ENCODE data around the gene TARS2. TPM values are rescaled to one million over a fixed set of nuclear protein-coding genes. Genes with fewer than 3 reads are reported as not detected.

Gene TARS2
- total and polyA plus RNA-seq, 2 experiments from 2014 or later: 10.1 to 19.2 TPM

DNA sequence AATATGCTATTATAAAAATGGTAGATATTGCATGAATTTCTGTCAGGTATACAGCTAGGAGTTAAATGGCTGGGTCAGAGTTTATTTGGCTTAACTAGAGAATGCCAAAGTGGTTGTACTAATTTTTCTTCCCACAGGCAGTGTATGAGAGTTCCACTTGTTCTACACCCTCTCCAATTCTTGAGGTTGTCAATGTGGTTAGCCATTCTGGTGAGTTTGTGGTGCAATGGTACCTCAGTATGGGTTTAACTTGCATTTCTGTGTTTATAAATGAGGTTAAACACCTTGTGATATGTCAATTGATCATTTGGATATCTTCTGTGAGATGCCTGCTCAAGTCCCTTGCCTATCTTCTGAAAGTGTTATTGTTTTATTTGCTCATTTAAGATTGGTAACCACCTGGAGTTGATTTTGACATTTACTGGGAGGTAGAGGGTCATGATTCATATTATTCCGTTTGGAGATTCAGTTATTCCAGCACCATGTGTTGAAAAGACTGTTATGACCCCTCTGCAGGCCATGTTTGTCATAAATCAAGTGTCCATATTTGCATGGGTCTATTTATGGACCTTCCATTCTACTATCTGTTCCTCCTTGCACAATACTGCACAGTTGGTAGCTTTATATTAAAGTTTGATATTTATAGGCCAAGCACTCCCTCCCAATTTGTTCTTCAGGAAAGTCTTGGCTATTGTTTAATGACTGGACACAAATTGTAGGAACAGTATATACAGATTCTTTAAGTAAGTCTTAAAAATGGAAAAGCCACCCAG is 34.2 kb downstream of the TARS2 start:
- no peaks in the 10 kb centered on the region for H3K27me3 ChIP-seq
- TF ChIP-seq EZH2 (IDR thresholded peaks at IDR 0.05; ENCODE audit: borderline replicate concordance): no peak
- TF ChIP-seq, protein P1, sequence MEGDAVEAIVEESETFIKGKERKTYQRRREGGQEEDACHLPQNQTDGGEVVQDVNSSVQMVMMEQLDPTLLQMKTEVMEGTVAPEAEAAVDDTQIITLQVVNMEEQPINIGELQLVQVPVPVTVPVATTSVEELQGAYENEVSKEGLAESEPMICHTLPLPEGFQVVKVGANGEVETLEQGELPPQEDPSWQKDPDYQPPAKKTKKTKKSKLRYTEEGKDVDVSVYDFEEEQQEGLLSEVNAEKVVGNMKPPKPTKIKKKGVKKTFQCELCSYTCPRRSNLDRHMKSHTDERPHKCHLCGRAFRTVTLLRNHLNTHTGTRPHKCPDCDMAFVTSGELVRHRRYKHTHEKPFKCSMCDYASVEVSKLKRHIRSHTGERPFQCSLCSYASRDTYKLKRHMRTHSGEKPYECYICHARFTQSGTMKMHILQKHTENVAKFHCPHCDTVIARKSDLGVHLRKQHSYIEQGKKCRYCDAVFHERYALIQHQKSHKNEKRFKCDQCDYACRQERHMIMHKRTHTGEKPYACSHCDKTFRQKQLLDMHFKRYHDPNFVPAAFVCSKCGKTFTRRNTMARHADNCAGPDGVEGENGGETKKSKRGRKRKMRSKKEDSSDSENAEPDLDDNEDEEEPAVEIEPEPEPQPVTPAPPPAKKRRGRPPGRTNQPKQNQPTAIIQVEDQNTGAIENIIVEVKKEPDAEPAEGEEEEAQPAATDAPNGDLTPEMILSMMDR (IDR thresholded peaks at IDR 0.05; ENCODE audit: poor library complexity): no peak
- TF ChIP-seq EZH2phosphoT487 (IDR thresholded peaks at IDR 0.05; ENCODE audit: low read depth, severe bottlenecking, unreplicated experiment): no peak
- no peak overlapping the region for H3K27ac ChIP-seq
- H2AFZ ChIP-seq: no peak overlapping the region
- H3K4me2 ChIP-seq: no peak overlapping the region
- H3K4me1 ChIP-seq (ENCODE audit: insufficient read depth): peaks cover 5% of the 10 kb centered on the region
- H3K79me2 ChIP-seq: no peaks in the 10 kb centered on the region
- no peaks in the 10 kb centered on the region for H4K20me1 ChIP-seq (ENCODE audit: insufficient read depth, poor library complexity, severe bottlenecking)
- no peaks in the 10 kb centered on the region for H3K9me3 ChIP-seq (ENCODE audit: low read depth)
- 53% methylated on average over 1 of the region's 1 CpG for WGBS (ENCODE audit: low lambda C conversion rate, missing lambda C conversion rate)
- H3K4me3 ChIP-seq: no peak overlapping the region
- H3K9me2 ChIP-seq (replicated peaks; ENCODE audit: insufficient read depth): no peaks in the 10 kb centered on the region
- no peak for DNase-seq (ENCODE audit: low spot score)
- no peaks in the 10 kb centered on the region for H3K36me3 ChIP-seq (replicated peaks; ENCODE audit: insufficient read depth, low read depth)

DNA sequence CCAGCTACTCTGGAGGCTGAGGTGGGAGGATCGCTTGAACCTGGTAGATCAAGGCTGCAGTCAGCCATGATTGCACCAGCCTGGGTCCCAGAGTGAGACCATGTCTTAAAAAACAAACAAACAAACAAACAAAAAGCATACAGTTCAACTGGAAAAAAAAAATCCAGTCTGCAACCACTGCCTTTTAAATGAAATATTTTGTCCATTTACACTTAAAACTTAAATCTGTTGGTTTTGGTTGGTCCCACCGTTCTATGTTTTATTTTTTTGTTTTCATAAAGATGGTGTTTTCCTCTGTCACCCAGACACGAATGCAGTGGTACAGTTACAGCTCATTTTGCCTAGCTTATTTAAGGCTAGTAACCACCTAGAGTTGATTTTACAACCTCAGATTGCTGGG is 38.1 kb downstream of the TARS2 start:
- no peaks in the 10 kb centered on the region for H3K79me2 ChIP-seq
- no peaks in the 10 kb centered on the region for H3K27me3 ChIP-seq
- H3K9me3 ChIP-seq (ENCODE audit: low read depth): no peaks in the 10 kb centered on the region
- H3K9me2 ChIP-seq (replicated peaks; ENCODE audit: insufficient read depth): no peaks in the 10 kb centered on the region
- TF ChIP-seq, protein P1 (IDR thresholded peaks at IDR 0.05; ENCODE audit: poor library complexity): no peak
- TF ChIP-seq EZH2 (IDR thresholded peaks at IDR 0.05; ENCODE audit: borderline replicate concordance) (no peak), EZH2phosphoT487 (IDR thresholded peaks at IDR 0.05; ENCODE audit: low read depth, severe bottlenecking, unreplicated experiment) (no peak)
- no peaks in the 10 kb centered on the region for H3K36me3 ChIP-seq (replicated peaks; ENCODE audit: insufficient read depth, low read depth)
- DNase-seq (ENCODE audit: low spot score): no peak
- H3K4me2 ChIP-seq: no peak overlapping the region
- 86% methylated on average over 3 of the region's 3 CpGs for WGBS (ENCODE audit: low lambda C conversion rate, missing lambda C conversion rate)
- H4K20me1 ChIP-seq (ENCODE audit: insufficient read depth, poor library complexity, severe bottlenecking): no peaks in the 10 kb centered on the region
- H2AFZ ChIP-seq: no peak overlapping the region
- no peak overlapping the region for H3K27ac ChIP-seq
- no peak overlapping the region for H3K4me3 ChIP-seq
- H3K4me1 ChIP-seq (ENCODE audit: insufficient read depth): no peaks in the 10 kb centered on the region

DNA sequence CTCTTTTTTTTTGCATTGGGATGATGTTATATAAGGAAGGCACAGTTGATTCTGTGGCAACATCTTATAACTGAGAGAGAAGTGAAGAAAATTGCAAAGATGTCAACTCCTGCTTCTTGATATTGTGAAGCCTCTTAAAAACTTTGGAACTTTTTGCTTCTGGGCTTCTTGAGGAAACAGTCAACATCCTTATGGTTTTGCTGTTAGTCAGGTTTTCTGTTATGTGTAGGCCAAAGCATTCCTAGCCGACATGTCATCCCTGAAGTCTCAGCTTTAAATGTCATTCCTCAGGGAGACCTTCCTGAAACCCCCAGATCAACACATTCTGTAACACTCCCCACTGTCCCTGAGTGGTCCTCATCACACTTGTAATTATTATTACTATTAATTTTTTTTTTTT is 41.0 kb downstream of the TARS2 start:
- H3K4me1 ChIP-seq (ENCODE audit: insufficient read depth): peaks cover 6% of the 10 kb centered on the region
- no peaks in the 10 kb centered on the region for H3K9me2 ChIP-seq (replicated peaks; ENCODE audit: insufficient read depth)
- no peaks in the 10 kb centered on the region for H3K27me3 ChIP-seq
- TF ChIP-seq EZH2phosphoT487 (IDR thresholded peaks at IDR 0.05; ENCODE audit: low read depth, severe bottlenecking, unreplicated experiment) (no peak), EZH2 (IDR thresholded peaks at IDR 0.05; ENCODE audit: borderline replicate concordance) (no peak)
- TF ChIP-seq, protein P1 (IDR thresholded peaks at IDR 0.05; ENCODE audit: poor library complexity): no peak
- H2AFZ ChIP-seq: no peak overlapping the region
- no peaks in the 10 kb centered on the region for H3K79me2 ChIP-seq
- no peaks in the 10 kb centered on the region for H4K20me1 ChIP-seq (ENCODE audit: insufficient read depth, poor library complexity, severe bottlenecking)
- H3K4me2 ChIP-seq: no peak overlapping the region
- no peak overlapping the region for H3K4me3 ChIP-seq
- whole genome bisulfite sequencing (ENCODE audit: low lambda C conversion rate, missing lambda C conversion rate): 59% methylated on average over 1 of the region's 1 CpG
- H3K36me3 ChIP-seq (replicated peaks; ENCODE audit: insufficient read depth, low read depth): no peaks in the 10 kb centered on the region
- DNase-seq (ENCODE audit: low spot score): no peak
- H3K9me3 ChIP-seq (ENCODE audit: low read depth): no peaks in the 10 kb centered on the region
- H3K27ac ChIP-seq: no peak overlapping the region
